ENCODE measurements around the gene MSI2.

MSI2 gene

DNA sequence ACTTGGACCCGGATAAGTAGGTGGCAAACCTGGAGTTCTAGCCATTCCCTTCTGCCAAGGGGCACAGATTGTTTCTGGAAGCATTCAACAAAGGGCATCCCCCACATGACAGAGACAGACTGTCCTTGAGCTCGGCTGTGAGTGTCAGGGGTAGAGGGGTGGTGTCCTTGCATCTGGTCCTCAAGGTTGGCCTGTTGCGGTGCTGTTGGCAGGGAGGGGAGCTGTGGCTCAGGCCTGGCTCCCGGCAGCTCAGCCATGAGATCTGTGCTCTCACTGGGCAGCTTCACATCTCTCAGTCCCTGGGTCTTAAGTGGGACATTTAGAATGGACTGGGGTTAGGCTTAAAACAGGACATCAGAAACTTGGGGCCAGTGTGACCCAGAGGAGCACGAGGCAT is 468.4 kb downstream of the MSI2 start:
- DNase-seq (ENCODE audit: low read depth in 2 of 2, low spot score in 1 of 2) = no peak

- DNase-seq (ENCODE audit: low read depth in 2 of 2, low spot score in 1 of 2) = no peak
Measured at GRCh38 chr17:57726213-57726790, 470.0 kb downstream of the MSI2 start.

- no peak for DNase-seq (ENCODE audit: low read depth in 2 of 2, low spot score in 1 of 2)
Measured at GRCh38 chr17:57726838-57727237, 470.5 kb downstream of the MSI2 start.

GRCh38 chr17:57727630-57728175 is 471.4 kb downstream of the MSI2 start:
- DNase-seq (ENCODE audit: low read depth in 2 of 2, low spot score in 1 of 2) = no peak

DNA sequence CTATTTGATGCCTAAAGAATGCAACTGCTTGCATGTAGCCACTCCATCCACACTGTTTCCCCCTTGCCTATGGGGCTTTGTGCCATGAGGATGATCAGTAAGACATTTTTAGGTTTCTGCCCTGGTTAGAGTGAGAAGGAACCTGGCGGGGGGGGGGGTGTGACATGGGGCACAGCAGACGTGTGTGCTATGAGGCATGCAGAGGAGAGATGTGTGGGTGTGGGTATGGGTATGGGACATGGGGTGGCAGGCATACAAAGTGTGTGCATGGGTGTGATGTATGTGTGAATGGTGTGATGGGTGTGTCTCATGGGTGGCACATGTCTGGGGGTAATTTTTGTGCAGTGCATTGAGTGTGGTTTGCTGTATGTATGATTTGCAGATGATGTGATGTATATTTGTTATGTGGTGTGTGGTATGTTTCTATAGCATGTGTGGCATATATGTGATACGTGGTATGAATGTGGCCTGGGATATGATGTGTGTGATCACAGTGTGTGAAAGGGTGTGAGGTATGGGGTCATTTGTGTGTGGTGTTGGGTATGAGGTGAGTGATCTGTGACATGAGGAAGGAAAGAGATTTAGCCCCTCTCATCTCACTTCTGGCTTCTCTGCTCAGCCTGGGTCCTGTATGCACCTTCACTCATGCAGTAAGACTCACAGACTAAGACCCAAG is 473.8 kb downstream of the MSI2 start:
- DNase-seq (ENCODE audit: low read depth in 2 of 2, low spot score in 1 of 2) = no peak

DNA sequence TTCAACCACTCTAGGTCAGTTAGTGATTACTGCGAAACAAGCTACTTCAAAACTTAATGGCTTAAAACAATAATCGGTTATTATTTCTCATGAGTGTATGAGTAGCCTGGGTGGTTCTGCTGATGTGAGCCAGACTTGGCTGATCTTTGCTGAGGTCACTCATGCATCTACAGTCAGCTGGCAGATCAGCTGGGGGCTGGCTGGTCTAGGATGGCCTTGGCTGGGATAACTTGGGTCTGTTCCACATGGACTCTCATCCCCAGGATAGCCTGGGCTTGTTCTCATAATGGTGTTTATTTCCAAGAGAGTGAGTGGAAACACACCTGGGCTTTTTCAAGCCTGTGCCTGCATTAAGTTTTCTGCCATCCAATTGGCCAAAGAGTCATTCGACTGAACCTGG is 475.7 kb downstream of the MSI2 start:
- DNase-seq (ENCODE audit: low read depth in 2 of 2, low spot score in 1 of 2) = no peak

- no peak for DNase-seq (ENCODE audit: low read depth in 2 of 2, low spot score in 1 of 2)
Measured at GRCh38 chr17:57733085-57733484, 476.8 kb downstream of the MSI2 start.
